Embryonic facial prominence (tissue), 1 donor: ENCODE measurements around the gene KIF20B.

Experiments
- DNase-seq: peaks from one replicate; pipeline ENCODE4 v3.0.0-alpha.2; 2016; ENCODE audit errors: extremely low spot score

Gene KIF20B

GRCh38 chr10:89701242-89702120 lies at the start of gene KIF20B:
Gene KIF20B (plus strand): TSS chr10:89701590. CDS start chr10:89705295, 3,705 bp downstream.
- DNase-seq, result peak; percentile 93

- DNase-seq, result no peak
These were observed 49.3 kb upstream of the KIF20B start for GRCh38 chr10:89651916-89652573.

- DNase-seq, result no peak
These were observed 48.5 kb upstream of the KIF20B start for GRCh38 chr10:89652806-89653370.

GRCh38 chr10:89653410-89653869 lies 48.0 kb upstream of the KIF20B start:
- DNase-seq, result no peak

GRCh38 chr10:89655722-89656121 lies 45.7 kb upstream of the KIF20B start:
- no peak for DNase-seq

- DNase-seq, result no peak
These were observed 44.1 kb upstream of the KIF20B start for GRCh38 chr10:89657302-89657701.

GRCh38 chr10:89659143-89660131 lies 42.0 kb upstream of the KIF20B start:
- DNase-seq, result no peak

- no peak for DNase-seq
These were observed 38.8 kb upstream of the KIF20B start for GRCh38 chr10:89662596-89662995.

- DNase-seq, result no peak
These were observed 38.2 kb upstream of the KIF20B start for GRCh38 chr10:89663144-89663543.

- DNase-seq, result no peak
These were observed 37.2 kb upstream of the KIF20B start for GRCh38 chr10:89664203-89664602.

GRCh38 chr10:89665302-89665701 lies 36.1 kb upstream of the KIF20B start:
- DNase-seq, result no peak

- DNase-seq, result no peak
These were observed 35.3 kb upstream of the KIF20B start for GRCh38 chr10:89666138-89666537.

- DNase-seq, result no peak
These were observed 32.9 kb upstream of the KIF20B start for GRCh38 chr10:89668386-89669071.

GRCh38 chr10:89669985-89670384 lies 31.4 kb upstream of the KIF20B start:
- no peak for DNase-seq

GRCh38 chr10:89670926-89671325 lies 30.5 kb upstream of the KIF20B start:
- DNase-seq, result no peak

- no peak for DNase-seq
These were observed 24.0 kb upstream of the KIF20B start for GRCh38 chr10:89677341-89677740.

- no peak for DNase-seq
These were observed 21.4 kb upstream of the KIF20B start for GRCh38 chr10:89679986-89680385.

GRCh38 chr10:89683883-89684282 lies 17.5 kb upstream of the KIF20B start:
- DNase-seq, result no peak

GRCh38 chr10:89684604-89685003 lies 16.8 kb upstream of the KIF20B start:
- no peak for DNase-seq

- DNase-seq, result no peak
These were observed 15.5 kb upstream of the KIF20B start for GRCh38 chr10:89685936-89686335.

- DNase-seq, result no peak
These were observed 11.4 kb upstream of the KIF20B start for GRCh38 chr10:89690027-89690426.
